IMR-90 (cell line): ENCODE results near the gene GRIK3. TPM values are rescaled to one million over a fixed set of nuclear protein-coding genes. Genes with fewer than 3 reads are reported as not detected.

Experiments
- ATAC-seq: fragments of 200-7000 bp; cut with Tn5 transposase; 2 replicates; pipeline ENCODE4 v1.9.1; 2020; ENCODE audit warnings: low read depth, mild to moderate bottlenecking, moderate library complexity
- BruUV-seq: library from RNA; stranded (reverse); fragments of 400-500 nt; replicated peaks from 2 replicates; lab custom pipeline; 2021; lab: Mats Ljungman, UMichigan
- CTCF ChIA-PET: fragments of 300-600 bp; formaldehyde crosslinking; extraction: SDS; loops from one replicate; lab custom pipeline; 2021; ENCODE audit warnings: antibody characterized with exemption; lab: Yijun Ruan, JAX
- POLR2A ChIA-PET: fragments of 300-600 bp; sonication (Branson Sonifier 250); formaldehyde crosslinking; loops from one replicate; lab custom pipeline; 2022; ENCODE audit warnings: antibody characterized with exemption; ENCODE audit not compliant: unreplicated experiment; lab: Charles Lee
- DNase-seq: peaks from one replicate; pipeline ENCODE4 v3.0.0; 2013
- H2AFZ ChIP-seq: replicated peaks from 2 replicates; pipeline ENCODE3; 2013; ENCODE audit warnings: low read length, mild to moderate bottlenecking; ENCODE audit not compliant: poor library complexity
- H2AK5ac ChIP-seq: 2 replicates; pipeline ENCODE4 v1.6.1; 2013; ENCODE audit warnings: low read depth, low read length, inconsistent platforms
- H2AK9ac ChIP-seq: replicated peaks from 2 replicates; pipeline ENCODE3; 2013; ENCODE audit warnings: mild to moderate bottlenecking, low read depth, low read length, moderate library complexity; ENCODE audit not compliant: poor library complexity
- H2BK120ac ChIP-seq: 2 replicates; pipeline ENCODE4 v1.6.1; 2013; ENCODE audit warnings: low read depth, low read length, inconsistent platforms
- H2BK15ac ChIP-seq: 3 replicates; pipeline ENCODE4 v1.6.1; 2013; ENCODE audit warnings: low read depth, low read length, inconsistent platforms
- H2BK20ac ChIP-seq: 2 replicates; pipeline ENCODE4 v1.6.1; 2013; ENCODE audit warnings: low read depth, mild to moderate bottlenecking, inconsistent platforms, low read length, moderate library complexity
- H2BK5ac ChIP-seq: 2 replicates; pipeline ENCODE4 v1.6.1; 2013; ENCODE audit warnings: mild to moderate bottlenecking, low read depth, low read length, inconsistent platforms; ENCODE audit not compliant: poor library complexity, severe bottlenecking
- H3K14ac ChIP-seq: replicated peaks from 2 replicates; pipeline ENCODE4 v1.6.1; 2013; ENCODE audit warnings: low read depth, low read length, inconsistent platforms
- H3K18ac ChIP-seq: 2 replicates; pipeline ENCODE4 v1.6.1; 2013; ENCODE audit warnings: low read depth, low read length, control low read depth
- H3K23ac ChIP-seq: 2 replicates; pipeline ENCODE4 v1.6.1; 2013; ENCODE audit warnings: low read depth, low read length, inconsistent platforms
- H3K27ac ChIP-seq: 2 replicates; pipeline ENCODE4 v1.5.1; 2013; ENCODE audit warnings: mild to moderate bottlenecking, control low read depth, low read length; ENCODE audit not compliant: insufficient read depth
- H3K27me3 ChIP-seq: 2 replicates; pipeline ENCODE4 v1.6.1; 2013; ENCODE audit warnings: low read length; ENCODE audit not compliant: control insufficient read depth, insufficient read depth
- H3K36me3 ChIP-seq: 2 replicates; pipeline ENCODE4 v1.6.1; 2013; ENCODE audit warnings: low read length, mixed read lengths; ENCODE audit not compliant: control insufficient read depth, insufficient read depth
- H3K4ac ChIP-seq: 2 replicates; pipeline ENCODE4 v1.6.1; 2013; ENCODE audit warnings: low read depth, low read length, inconsistent platforms
- H3K4me1 ChIP-seq: 2 replicates; pipeline ENCODE4 v1.6.1; 2013; ENCODE audit warnings: low read length, mixed read lengths; ENCODE audit not compliant: control insufficient read depth, insufficient read depth
- H3K4me2 ChIP-seq: 2 replicates; pipeline ENCODE4 v1.6.1; 2013; ENCODE audit warnings: low read depth, mild to moderate bottlenecking, control low read depth, low read length, moderate library complexity
- H3K4me3 ChIP-seq: 2 replicates; pipeline ENCODE4 v1.5.1; 2013; ENCODE audit warnings: low read depth, mild to moderate bottlenecking, control low read depth, low read length, moderate library complexity; ENCODE audit not compliant: insufficient read depth
- H3K56ac ChIP-seq: 2 replicates; pipeline ENCODE4 v1.6.1; 2013; ENCODE audit warnings: low read length, inconsistent platforms; ENCODE audit not compliant: insufficient read depth; ENCODE audit errors: extremely low read depth
- H3K79me1 ChIP-seq, 2 experiments: 2 replicates each; pipeline ENCODE4 v1.6.1; 2013; ENCODE audit warnings: low read length in 2 of 2, inconsistent platforms in 1 of 2, low read depth in 1 of 2
- H3K9ac ChIP-seq: 2 replicates; pipeline ENCODE4 v1.6.1; 2013; ENCODE audit warnings: low read depth, low read length, control low read depth
- H3K9me1 ChIP-seq: 2 replicates; pipeline ENCODE4 v1.6.1; 2013; ENCODE audit warnings: low read length, inconsistent platforms; ENCODE audit not compliant: insufficient read depth
- H3K9me3 ChIP-seq: 2 replicates; pipeline ENCODE4 v1.6.1; 2013; ENCODE audit warnings: low read length; ENCODE audit not compliant: control insufficient read depth, insufficient read depth
- H4K20me1 ChIP-seq: 2 replicates; pipeline ENCODE4 v1.6.1; 2013; ENCODE audit warnings: low read length, inconsistent platforms; ENCODE audit not compliant: insufficient read depth
- H4K5ac ChIP-seq: 2 replicates; pipeline ENCODE4 v1.6.1; 2013; ENCODE audit warnings: mild to moderate bottlenecking, low read depth, low read length, control low read depth
- H4K8ac ChIP-seq, 2 experiments: 2 replicates each; pipeline ENCODE4 v1.6.1; 2013; ENCODE audit warnings: low read depth in 2 of 2, low read length in 2 of 2, control low read depth in 1 of 2, inconsistent platforms in 1 of 2
- H4K91ac ChIP-seq: 2 replicates; pipeline ENCODE4 v1.6.1; 2013; ENCODE audit warnings: low read depth, low read length, inconsistent platforms; ENCODE audit not compliant: insufficient read depth
- CHD1 ChIP-seq: IDR thresholded peaks from 2 replicates; pipeline ENCODE4 v1.6.1; 2012; ENCODE audit warnings: low read depth, low read length, improper control_type of control experiment
- NFE2L2 ChIP-seq: fragments of 150-350 bp; IDR thresholded peaks from 2 replicates; pipeline ENCODE4 v1.6.1; 2016; ENCODE audit warnings: low read depth, mild to moderate bottlenecking, low read length
- POLR2A ChIP-seq: IDR thresholded peaks from 2 replicates; pipeline ENCODE4 v1.6.1; 2012; ENCODE audit warnings: mild to moderate bottlenecking, low read depth, low read length
- RAD21 ChIP-seq: IDR thresholded peaks from 2 replicates; pipeline ENCODE4 v1.6.1; 2012; ENCODE audit warnings: low read length, improper control_type of control experiment
- WGBS, 2 experiments: methylation state at CpG; one replicate each; pipeline versions ENCODE4 v1.1.5 to v1.1.7; 2013; ENCODE audit warnings: missing lambda C conversion rate in 2 of 2; ENCODE audit not compliant: insufficient read length in 1 of 2; ENCODE audit errors: extremely low coverage in 2 of 2; 5-methylcytosine and 5-hydroxymethylcytosine counted together
- dilution Hi-C: fragments of 300-500 bp; cut with HindIII; formaldehyde crosslinking; loops from one replicate; pipeline ENCODE4 v1.14.3; 2018; ENCODE audit warnings: low sequenced_read_pairs; ENCODE audit not compliant: unreplicated experiment
- in situ Hi-C: fragments of 300-500 bp; cut with MboI; formaldehyde crosslinking; loops from 3 replicates; pipeline ENCODE4 v1.14.3; 2019; ENCODE audit warnings: low sequenced_read_pairs, inconsistent platforms, mixed read lengths
- intact Hi-C: fragments of 100-400 bp; cut with micrococcal nuclease; formaldehyde crosslinking; loops from 2 replicates; pipeline ENCODE4 v1.10.0; 2022
- polyA plus RNA-seq, 3 experiments: library from polyadenylated mRNA; depleted of rRNA; stranded (reverse); fragments of >200 nt; gene quantifications; 2 replicates each; pipeline ENCODE4 v1.2.3, GENCODE V29; 2012; ENCODE audit warnings: low replicate concordance in 1 of 3
- total RNA-seq: library from RNA; depleted of rRNA; stranded (reverse); fragments of >200 nt; gene quantifications from 2 replicates; pipeline ENCODE4 v1.2.3, GENCODE V29; 2012
- TF ChIP-seq, protein P1 (sequence below): fragments of 150-350 bp; IDR thresholded peaks from 2 replicates; pipeline ENCODE4 v1.6.1; 2017; ENCODE audit warnings: mild to moderate bottlenecking, antibody characterized with exemption, low read length, low read depth

GRIK3 gene
- total and polyA plus RNA-seq, 2 of the 4 experiments (the other 2 are of a cell fraction) = not detected

DNA sequence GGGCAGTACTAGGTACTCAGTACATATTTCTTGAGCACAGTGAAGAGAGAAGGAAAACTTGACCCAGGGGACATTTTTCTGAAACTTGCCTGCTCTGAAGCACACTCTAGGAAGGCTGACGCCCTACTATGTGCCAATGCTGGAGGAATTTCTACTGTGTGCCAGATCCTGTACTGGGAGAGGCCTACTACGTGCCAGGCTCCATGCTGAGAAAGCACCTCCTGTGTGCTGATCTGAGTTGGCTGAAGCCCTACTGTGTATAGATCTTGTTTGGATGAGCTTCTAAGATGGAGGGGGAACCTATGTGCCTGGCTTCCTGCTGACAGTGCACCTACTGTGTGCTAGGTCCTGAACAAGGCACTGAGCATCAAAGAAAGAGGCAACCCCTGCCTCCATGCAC, 86.2 kb downstream of the GRIK3 start:
- H2AFZ ChIP-seq = no peak overlapping the region

More for the DNA sequence above, 86.2 kb downstream of the GRIK3 start:
- no peak overlapping the region for H2BK120ac ChIP-seq
- H2BK20ac ChIP-seq = no peak overlapping the region
- no peaks in the 10 kb centered on the region; the same call in 1 of the 2 replicates for H3K9me1 ChIP-seq
- ATAC-seq (no peak), DNase-seq (no peak)
- no peaks in the 10 kb centered on the region for H3K4me1 ChIP-seq
- TF ChIP-seq RAD21 = no peak
- no peak for TF ChIP-seq POLR2A
- TF ChIP-seq, protein P1, sequence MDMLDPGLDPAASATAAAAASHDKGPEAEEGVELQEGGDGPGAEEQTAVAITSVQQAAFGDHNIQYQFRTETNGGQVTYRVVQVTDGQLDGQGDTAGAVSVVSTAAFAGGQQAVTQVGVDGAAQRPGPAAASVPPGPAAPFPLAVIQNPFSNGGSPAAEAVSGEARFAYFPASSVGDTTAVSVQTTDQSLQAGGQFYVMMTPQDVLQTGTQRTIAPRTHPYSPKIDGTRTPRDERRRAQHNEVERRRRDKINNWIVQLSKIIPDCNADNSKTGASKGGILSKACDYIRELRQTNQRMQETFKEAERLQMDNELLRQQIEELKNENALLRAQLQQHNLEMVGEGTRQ = no peak
- no peak for TF ChIP-seq CHD1
- TF ChIP-seq NFE2L2 = no peak
- H3K18ac ChIP-seq = no peak overlapping the region
- H3K9ac ChIP-seq = no peak overlapping the region
- WGBS, 2 experiments = 43% methylated on average over 2 of the region's 2 CpGs; no CpG with 5 or more reads in 1 of the 2 experiments
- H3K79me1 ChIP-seq = no peaks in the 10 kb centered on the region
- no peaks in the 10 kb centered on the region for H4K20me1 ChIP-seq
- CTCF ChIA-PET = no interaction called here
- H2AK5ac ChIP-seq = no peak overlapping the region
- H2BK15ac ChIP-seq = no peak overlapping the region
- no peak overlapping the region for H3K23ac ChIP-seq
- no peak overlapping the region for H3K56ac ChIP-seq
- H2BK5ac ChIP-seq = no peak overlapping the region
- H2AK9ac ChIP-seq = no peak overlapping the region
- H4K5ac ChIP-seq = no peak overlapping the region
- H3K14ac ChIP-seq = no peak overlapping the region
- no peak overlapping the region for H3K4me2 ChIP-seq
- no peaks in the 10 kb centered on the region for H3K27me3 ChIP-seq
- H4K8ac ChIP-seq = no peak overlapping the region
- no peak overlapping the region for H3K4ac ChIP-seq
- no TSS peak for BruUV-seq
- no peak overlapping the region for H3K4me3 ChIP-seq
- no peaks in the 10 kb centered on the region for H3K36me3 ChIP-seq
- no peak overlapping the region for H3K27ac ChIP-seq
- H3K9me3 ChIP-seq = no peaks in the 10 kb centered on the region
- intact Hi-C loops = no loop called here
- no peak overlapping the region for H4K91ac ChIP-seq
- in situ Hi-C loops = no loop called here
- POLR2A ChIA-PET = no interaction called here
- dilution Hi-C loops = no loop called here
